ENCODE measurements around the gene SEC31A. TPM values are rescaled to one million over a fixed set of nuclear protein-coding genes. Genes with fewer than 3 reads are reported as not detected.
A peak's percentile ranks its signal among the peaks of the same experiment; 100 is the strongest.

The SEC31A gene
- total and polyA plus RNA-seq, 2 of the 4 experiments (the other 2 are of a cell fraction): 278 to 366 TPM

DNA sequence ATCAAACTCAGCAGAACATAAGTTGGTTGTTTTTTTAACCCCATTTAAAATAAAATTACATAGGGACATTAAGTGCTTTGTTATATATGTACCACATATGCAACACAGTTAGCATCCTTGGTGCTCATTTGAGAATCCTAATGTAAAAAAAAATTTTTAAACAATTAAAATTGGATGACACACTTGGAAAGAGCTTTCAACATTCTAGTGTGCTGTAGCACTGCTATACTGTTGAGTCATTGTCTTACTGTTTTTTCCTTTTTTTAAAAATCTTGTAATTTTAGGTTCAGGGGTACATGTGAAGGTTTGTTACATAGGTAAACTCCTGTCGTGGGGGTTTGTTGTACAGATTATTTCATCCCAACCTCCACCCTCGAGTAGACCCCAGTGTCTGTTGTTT, 22.4 kb upstream of the SEC31A start:
- no peaks in the 10 kb centered on the region for H3K9me3 ChIP-seq (ENCODE audit: control insufficient read depth, insufficient read depth, low read length)
- no peaks in the 10 kb centered on the region for H3K4me1 ChIP-seq (ENCODE audit: control insufficient read depth, insufficient read depth, low read length)
- H2AK9ac ChIP-seq (replicated peaks; ENCODE audit: low read depth, low read length, poor library complexity): no peak overlapping the region
- no peak overlapping the region for H3K23ac ChIP-seq (ENCODE audit: low read depth, low read length)
- BruUV-seq (replicated peaks): no TSS peak
- H4K5ac ChIP-seq (ENCODE audit: low read depth, low read length): no peak overlapping the region
- no peak for TF ChIP-seq CTCF (conservative IDR thresholded peaks at IDR 0.05; ENCODE audit: low read depth, low read length)
- TF ChIP-seq CHD1 (IDR thresholded peaks at IDR 0.05; ENCODE audit: low read depth, low read length): no peak
- TF ChIP-seq SMC3 (IDR thresholded peaks at IDR 0.05; ENCODE audit: low read depth, low read length): no peak
- H3K9ac ChIP-seq (ENCODE audit: low read depth, low read length): no peak overlapping the region
- H3K27ac ChIP-seq (ENCODE audit: insufficient read depth, low read length): no peak overlapping the region
- no peak overlapping the region for H2BK120ac ChIP-seq (ENCODE audit: low read depth, low read length)
- no CpG with 5 or more reads among the region's 2 CpGs for WGBS, 2 experiments (ENCODE audit: extremely low coverage in 2 of 2, insufficient read length in 1 of 2)
- no peak overlapping the region for H3K4ac ChIP-seq (ENCODE audit: low read depth, low read length)
- no peaks in the 10 kb centered on the region for H3K27me3 ChIP-seq (ENCODE audit: control insufficient read depth, insufficient read depth, low read length)
- peaks cover 3% of the 10 kb centered on the region; the same call in 1 of the 2 replicates for H3K36me3 ChIP-seq (ENCODE audit: control insufficient read depth, insufficient read depth, low read length)
- H4K20me1 ChIP-seq (ENCODE audit: insufficient read depth, low read length): no peaks in the 10 kb centered on the region
- POLR2A ChIA-PET (ENCODE audit: unreplicated experiment): no interaction called here
- H4K91ac ChIP-seq (ENCODE audit: insufficient read depth, low read depth, low read length): no peak overlapping the region
- H2BK20ac ChIP-seq (ENCODE audit: low read depth, low read length): no peak overlapping the region
- no peak overlapping the region for H3K4me2 ChIP-seq (ENCODE audit: low read depth, low read length)
- no peak overlapping the region for H2AFZ ChIP-seq (replicated peaks; ENCODE audit: low read length, poor library complexity)
- H3K4me3 ChIP-seq (ENCODE audit: insufficient read depth, low read depth, low read length): no peak overlapping the region
- CTCF ChIA-PET: interaction anchor here (0.6 kb wide), 1 partner anchor 15 kb away, joined by 3 read pairs; no protein-coding TSS in a partner anchor
- no peak overlapping the region for H2BK15ac ChIP-seq (ENCODE audit: low read depth, low read length)
- dilution Hi-C loops (cut with HindIII; ENCODE audit: low sequenced_read_pairs, unreplicated experiment): no loop called here
- in situ Hi-C loops (cut with MboI; ENCODE audit: low sequenced_read_pairs): no loop called here
- no peak overlapping the region for H2BK5ac ChIP-seq (ENCODE audit: low read depth, low read length, poor library complexity, severe bottlenecking)
- H3K9me1 ChIP-seq (ENCODE audit: insufficient read depth, low read length): no peaks in the 10 kb centered on the region
- no peak overlapping the region for H3K18ac ChIP-seq (ENCODE audit: low read depth, low read length)
- H3K56ac ChIP-seq (ENCODE audit: extremely low read depth, insufficient read depth, low read length): no peak overlapping the region
- H2AK5ac ChIP-seq (ENCODE audit: low read depth, low read length): no peak overlapping the region
- no peak overlapping the region for H3K14ac ChIP-seq (replicated peaks; ENCODE audit: low read depth, low read length)
- H3K79me1 ChIP-seq (ENCODE audit: low read depth in 1 of 2, low read length in 2 of 2): no peaks in the 10 kb centered on the region
- intact Hi-C loops (cut with micrococcal nuclease): no loop called here
- ATAC-seq (ENCODE audit: low read depth) (peak; percentile 64), DNase-seq (peak; percentile 35)
- H4K8ac ChIP-seq (ENCODE audit: low read depth in 2 of 2, low read length in 2 of 2): no peak overlapping the region

Measured in IMR-90 (cell line).